Peyer's patch (tissue), 4 donors: ENCODE results near the gene RBBP8NL. TPM values are rescaled to one million over a fixed set of nuclear protein-coding genes. Genes with fewer than 3 reads are reported as not detected.

Experiments
- DNase-seq, 3 donors: peaks; one replicate each; pipeline ENCODE4 v3.0.0-alpha.2; 2017 to 2019
- H3K27ac ChIP-seq, 4 donors: fragments of 200-600 bp; sonication (generic); one replicate each; pipeline ENCODE4 v1.5.1; 2016 to 2019
- H3K27me3 ChIP-seq, 2 donors: fragments of 200-600 bp; sonication (generic); one replicate each; pipeline ENCODE4 v1.5.1; 2019
- H3K36me3 ChIP-seq, 3 donors: fragments of 200-600 bp; sonication (generic); one replicate each; pipeline ENCODE4 v1.5.1; 2016 to 2019
- H3K4me1 ChIP-seq, 4 donors: fragments of 200-600 bp; sonication (generic); one replicate each; pipeline ENCODE4 v1.5.1; 2016 to 2019
- H3K4me3 ChIP-seq, 4 donors: fragments of 200-600 bp; sonication (generic); 1 replicate in 3 of 4; 2 replicates in 1 of 4; pipeline ENCODE4 v1.5.1; 2016 to 2019; ENCODE audit warnings: mild to moderate bottlenecking in 1 of 4
- H3K9me3 ChIP-seq, 4 donors: fragments of 200-600 bp; sonication (generic); one replicate each; pipeline ENCODE4 v1.5.1; 2016 to 2019; ENCODE audit warnings: mild to moderate bottlenecking in 1 of 4
- CTCF ChIP-seq, 6 experiments: fragments of 450-650 bp in 4 of 6; fragments of 200-600 bp in 2 of 6; sonication (generic) in 1 of 6; IDR thresholded peaks; one replicate each; pipeline ENCODE4 v1.5.1; 2017 to 2019; ENCODE audit warnings: antibody characterized with exemption in 6 of 6, mild to moderate bottlenecking in 3 of 6, moderate library complexity in 1 of 6
- POLR2A ChIP-seq, 2 donors: fragments of 450-650 bp; IDR thresholded peaks; one replicate each; pipeline ENCODE4 v1.5.1; 2017; ENCODE audit warnings: antibody characterized with exemption in 2 of 2, mild to moderate bottlenecking in 2 of 2, moderate library complexity in 2 of 2
- total RNA-seq, 4 donors: library from RNA; depleted of rRNA; stranded (reverse); fragments of >200 nt; gene quantifications; one replicate each; pipeline ENCODE4 v1.1.0, GENCODE V29; 2016

Gene RBBP8NL
- total RNA-seq, 4 donors from 2014 or later: 6.6 to 26.7 (median 13.4) TPM

GRCh38 chr20:62402456-62403150, 24.7 kb downstream of the RBBP8NL start:
- H3K4me1 ChIP-seq: peaks cover under 1 to 23% (median 11%) of the 10 kb centered on the region in 4 donors
- DNase-seq: no peak
- H3K27me3 ChIP-seq: no peaks in the 10 kb centered on the region
- no peak overlapping the region for H3K27ac ChIP-seq
- TF ChIP-seq CTCF (IDR thresholded peaks at IDR 0.05) (no peak), POLR2A (IDR thresholded peaks at IDR 0.05) (no peak)
- H3K4me3 ChIP-seq: no peak overlapping the region
- H3K36me3 ChIP-seq: no peaks in the 10 kb centered on the region
- no peaks in the 10 kb centered on the region for H3K9me3 ChIP-seq

GRCh38 chr20:62401331-62401779, 26.0 kb downstream of the RBBP8NL start:
- no peak for DNase-seq
- H3K4me1 ChIP-seq: peaks cover 0 to 18% (median 7%) of the 10 kb centered on the region in 4 donors
- no peak overlapping the region for H3K4me3 ChIP-seq
- H3K27me3 ChIP-seq: no peaks in the 10 kb centered on the region
- H3K27ac ChIP-seq: no peak overlapping the region
- TF ChIP-seq CTCF (IDR thresholded peaks at IDR 0.05) (no peak), POLR2A (IDR thresholded peaks at IDR 0.05) (no peak)
- H3K9me3 ChIP-seq: no peaks in the 10 kb centered on the region
- H3K36me3 ChIP-seq: no peaks in the 10 kb centered on the region

GRCh38 chr20:62400541-62400940, 26.8 kb downstream of the RBBP8NL start:
- Histone ChIP-seq H3K36me3 (no peaks in the 10 kb centered on the region), H3K4me3 (no peak overlapping the region), H3K4me1 (peaks cover 0 to 10% (median 1%) of the 10 kb centered on the region in 4 donors), H3K27ac (no peak overlapping the region), H3K27me3 (no peaks in the 10 kb centered on the region), H3K9me3 (no peaks in the 10 kb centered on the region)
- TF ChIP-seq CTCF (IDR thresholded peaks at IDR 0.05) (no peak), POLR2A (IDR thresholded peaks at IDR 0.05) (no peak)
- no peak for DNase-seq

- no peak overlapping the region for H3K4me3 ChIP-seq
- H3K27ac ChIP-seq: no peak overlapping the region
- H3K9me3 ChIP-seq: no peaks in the 10 kb centered on the region
- no peak for DNase-seq
- no peak for TF ChIP-seq CTCF (IDR thresholded peaks at IDR 0.05)
- no peak for TF ChIP-seq POLR2A (IDR thresholded peaks at IDR 0.05)
- H3K4me1 ChIP-seq: peaks cover 0 to 5% (median 0%) of the 10 kb centered on the region in 4 donors
- no peaks in the 10 kb centered on the region for H3K27me3 ChIP-seq
- H3K36me3 ChIP-seq: no peaks in the 10 kb centered on the region
Measured at GRCh38 chr20:62400021-62400420, 27.3 kb downstream of the RBBP8NL start.

- Histone ChIP-seq H3K4me1 (no peaks in the 10 kb centered on the region), H3K27me3 (no peaks in the 10 kb centered on the region), H3K9me3 (no peaks in the 10 kb centered on the region), H3K27ac (no peak overlapping the region), H3K36me3 (peaks cover 0 to 8% (median 0%) of the 10 kb centered on the region in 3 donors), H3K4me3 (no peak overlapping the region)
- TF ChIP-seq CTCF (IDR thresholded peaks at IDR 0.05) (no peak), POLR2A (IDR thresholded peaks at IDR 0.05) (no peak)
- no peak for DNase-seq
Measured at GRCh38 chr20:62398120-62398821, 29.1 kb downstream of the RBBP8NL start.
